ENCODE data around the gene SVOPL.

- TF ChIP-seq CTCF (IDR thresholded peaks at IDR 0.05) (no peak), EZH2 (IDR thresholded peaks at IDR 0.05) (no peak), EZH2phosphoT487 (IDR thresholded peaks at IDR 0.05) (no peak)
Observed at GRCh38 chr7:138738114-138738513, 37.0 kb upstream of the SVOPL start.

Measured in neural progenitor cell (in vitro differentiated cells).